Right atrium auricular region (tissue), 2 donors: Measurements from ENCODE around the gene ZNF33B. TPM values are rescaled to one million over a fixed set of nuclear protein-coding genes. Genes with fewer than 3 reads are reported as not detected.

Source experiments
- DNase-seq: peaks from one replicate; pipeline ENCODE4 v3.0.0-alpha.2; 2019; ENCODE audit warnings: low spot score
- H3K27ac ChIP-seq, 2 donors: fragments of 200-600 bp; sonication (generic); 1 replicate in 1 of 2; 2 replicates in 1 of 2; pipeline ENCODE4 v1.5.1; 2016 to 2019
- H3K27me3 ChIP-seq, 2 donors: fragments of 200-600 bp; sonication (generic); one replicate each; pipeline versions ENCODE4 v1.5.1 to v1.6.0; 2017 to 2019
- H3K36me3 ChIP-seq: fragments of 200-600 bp; sonication (generic); one replicate; pipeline ENCODE4 v1.5.1; 2016
- H3K4me1 ChIP-seq, 2 donors: fragments of 200-600 bp; sonication (generic); one replicate each; pipeline versions ENCODE4 v1.5.1 to v1.6.0; 2017 to 2019
- H3K4me3 ChIP-seq, 2 donors: fragments of 200-600 bp; sonication (generic); 1 replicate in 1 of 2; 2 replicates in 1 of 2; pipeline ENCODE4 v1.5.1; 2017 to 2019; ENCODE audit warnings: mild to moderate bottlenecking in 1 of 2, moderate library complexity in 1 of 2
- H3K9me3 ChIP-seq, 2 donors: fragments of 200-600 bp; sonication (generic); one replicate each; pipeline ENCODE4 v1.5.1; 2019
- CTCF ChIP-seq, 2 donors: fragments of 200-600 bp; sonication (generic); IDR thresholded peaks; one replicate each; pipeline ENCODE4 v1.5.1; 2019; ENCODE audit warnings: antibody characterized with exemption in 2 of 2
- total RNA-seq, 2 donors: library from RNA; depleted of rRNA; stranded (reverse); fragments of >200 nt; gene quantifications; one replicate each; pipeline ENCODE4 v1.1.0, GENCODE V29; 2016

Gene ZNF33B
- total RNA-seq, 2 donors from 2014 or later, result 7.0 to 11.2 TPM

- H3K27me3 ChIP-seq, result no peaks in the 10 kb centered on the region
- H3K4me1 ChIP-seq, result no peaks in the 10 kb centered on the region
- no peak overlapping the region for H3K27ac ChIP-seq
- H3K4me3 ChIP-seq, result no peak overlapping the region
- no peaks in the 10 kb centered on the region for H3K9me3 ChIP-seq
- TF ChIP-seq CTCF (IDR thresholded peaks at IDR 0.05), result no peak
- DNase-seq, result no peak
- H3K36me3 ChIP-seq, result no peaks in the 10 kb centered on the region
Observed at GRCh38 chr10:42650374-42650773, 12.0 kb upstream of the ZNF33B start.

GRCh38 chr10:42648512-42648911, 10.1 kb upstream of the ZNF33B start:
- Histone ChIP-seq H3K9me3 (no peaks in the 10 kb centered on the region), H3K27me3 (no peaks in the 10 kb centered on the region)
- no peak for TF ChIP-seq CTCF (IDR thresholded peaks at IDR 0.05)

GRCh38 chr10:42646687-42647640, 8.6 kb upstream of the ZNF33B start:
- no peaks in the 10 kb centered on the region for H3K27me3 ChIP-seq
- H3K4me1 ChIP-seq, result no peaks in the 10 kb centered on the region
- H3K9me3 ChIP-seq, result no peaks in the 10 kb centered on the region
- H3K27ac ChIP-seq, result no peak overlapping the region
- H3K36me3 ChIP-seq, result no peaks in the 10 kb centered on the region
- no peak for DNase-seq
- no peak for TF ChIP-seq CTCF (IDR thresholded peaks at IDR 0.05)
- H3K4me3 ChIP-seq, result no peak overlapping the region

More at GRCh38 chr10:42648512-42648911, 10.1 kb upstream of the ZNF33B start:
- H3K4me1 ChIP-seq, result no peaks in the 10 kb centered on the region
- H3K36me3 ChIP-seq, result no peaks in the 10 kb centered on the region
- DNase-seq, result no peak
- no peak overlapping the region for H3K27ac ChIP-seq
- no peak overlapping the region for H3K4me3 ChIP-seq

- DNase-seq, result no peak
- TF ChIP-seq CTCF (IDR thresholded peaks at IDR 0.05), result no peak
- Histone ChIP-seq H3K4me1 (no peaks in the 10 kb centered on the region), H3K27ac (no peak overlapping the region), H3K4me3 (no peak overlapping the region), H3K27me3 (no peaks in the 10 kb centered on the region), H3K9me3 (no peaks in the 10 kb centered on the region), H3K36me3 (no peaks in the 10 kb centered on the region)
Observed at GRCh38 chr10:42646214-42646613, 7.8 kb upstream of the ZNF33B start.

GRCh38 chr10:42645516-42645915, 7.1 kb upstream of the ZNF33B start:
- H3K9me3 ChIP-seq, result no peaks in the 10 kb centered on the region
- H3K27me3 ChIP-seq, result no peaks in the 10 kb centered on the region
- DNase-seq, result no peak
- no peaks in the 10 kb centered on the region for H3K4me1 ChIP-seq
- no peak for TF ChIP-seq CTCF (IDR thresholded peaks at IDR 0.05)
- no peak overlapping the region for H3K4me3 ChIP-seq
- H3K27ac ChIP-seq, result no peak overlapping the region
- no peaks in the 10 kb centered on the region for H3K36me3 ChIP-seq
